Right cardiac atrium (tissue), 5 donors: ENCODE results near the gene PHC3. TPM values are rescaled to one million over a fixed set of nuclear protein-coding genes. Genes with fewer than 3 reads are reported as not detected.
"Not testable (repeated sequence)": the region's sequence is repeated elsewhere in the genome, so short reads cannot be mapped to it uniquely, and the experiment has no call there.

Experiments
- ATAC-seq, 2 donors: fragments of 200-7000 bp; cut with Tn5 transposase; one replicate each; pipeline versions ENCODE4 v1.8.0 to v1.9.1; 2020; ENCODE audit warnings: moderate library complexity in 2 of 2, mild to moderate bottlenecking in 1 of 2
- DNase-seq, 3 donors: peaks; one replicate each; pipeline ENCODE4 v3.0.0-alpha.2; 2020
- H3K27ac ChIP-seq: one replicate; pipeline ENCODE4 v1.5.1; 2013; ENCODE audit warnings: mild to moderate bottlenecking, low read length, control low read depth, moderate library complexity
- H3K27me3 ChIP-seq: one replicate; pipeline ENCODE4 v1.6.1; 2013; ENCODE audit not compliant: control insufficient read depth, insufficient read depth
- H3K4me1 ChIP-seq: one replicate; pipeline ENCODE4 v1.6.1; 2013; ENCODE audit warnings: low read length; ENCODE audit not compliant: control insufficient read depth, insufficient read depth
- H3K4me3 ChIP-seq: one replicate; pipeline ENCODE4 v1.5.1; 2013; ENCODE audit warnings: low read length, control low read depth
- H3K9me3 ChIP-seq: one replicate; pipeline ENCODE4 v1.6.1; 2013; ENCODE audit warnings: low read length; ENCODE audit not compliant: control insufficient read depth
- WGBS: extraction: QIAGEN DNeasy Blood & Tissue Kit; methylation state at CpG from one replicate; pipeline ENCODE4 v1.1.7; 2013; 5-methylcytosine and 5-hydroxymethylcytosine counted together
- intact Hi-C, 4 donors: fragments of 100-400 bp; cut with DNase I; formaldehyde crosslinking; loops; one replicate each; pipeline versions ENCODE4 v1.11.0 to v1.14.0; 2022 to 2023
- polyA plus RNA-seq: library from polyadenylated mRNA; stranded (reverse); fragments of 200-250 nt; gene quantifications from one replicate; pipeline ENCODE4 v1.2.3, GENCODE V29; 2013
- total RNA-seq, 4 donors: library from RNA; stranded (reverse); fragmentation: NEBNext Ultra II Directional; extraction: Animal tissue kit (Norgen Biotek cat#: 25700); gene quantifications; one replicate each; pipeline ENCODE4 v1.2.1, GENCODE V29; 2021
- donor health status: healthy with polysubstance abuse.
- donor health status: DM: no; HTN: yes; CAD: no.
- donor health status: DM: no; HTN: no; CAD: no.
- donor health status: DM: no; HTN: yes; CAD: no; lungs with severe emphysema.
- donor health status: DM: yes; HTN: yes; CAD: no.

PHC3 gene
- total and polyA plus RNA-seq, 5 donors: 6.2 to 62.4 (median 60.5) TPM

GRCh38 chr3:170211668-170212067 is 30.1 kb upstream of the PHC3 start:
- Histone ChIP-seq H3K9me3 (no peaks in the 10 kb centered on the region), H3K27ac (no peak overlapping the region), H3K4me3 (no peak overlapping the region), H3K4me1 (no peaks in the 10 kb centered on the region), H3K27me3 (no peaks in the 10 kb centered on the region)
- ATAC-seq (no peak), DNase-seq (no peak)
- WGBS: 98% methylated on average over 1 of the region's 1 CpG
- intact Hi-C loops: no loop called here

GRCh38 chr3:170207717-170208116 is 26.2 kb upstream of the PHC3 start:
- Histone ChIP-seq H3K9me3 (no peaks in the 10 kb centered on the region), H3K27ac (no peak overlapping the region), H3K4me1 (no peaks in the 10 kb centered on the region), H3K27me3 (no peaks in the 10 kb centered on the region), H3K4me3 (no peak overlapping the region)
- ATAC-seq: no peak
- 78% methylated on average over 6 of the region's 6 CpGs for WGBS
- DNase-seq: no peak
- intact Hi-C loops: no loop called here

GRCh38 chr3:170206164-170206762 is 24.7 kb upstream of the PHC3 start:
- H3K9me3 ChIP-seq, DNase-seq, ATAC-seq, H3K27ac ChIP-seq, H3K4me1 ChIP-seq, H3K4me3 ChIP-seq, intact Hi-C loops, H3K27me3 ChIP-seq: not testable (repeated sequence)
- 89% methylated on average over 11 of the region's 11 CpGs for WGBS

- no peaks in the 10 kb centered on the region for H3K27me3 ChIP-seq
- H3K4me3 ChIP-seq: no peak overlapping the region
- no peak overlapping the region for H3K27ac ChIP-seq
- DNase-seq (no peak), ATAC-seq (no peak)
- intact Hi-C loops: no loop called here
- H3K4me1 ChIP-seq: no peaks in the 10 kb centered on the region
- 88% methylated on average over 2 of the region's 2 CpGs for WGBS
- H3K9me3 ChIP-seq: no peaks in the 10 kb centered on the region
Observed at GRCh38 chr3:170205302-170205701, 23.8 kb upstream of the PHC3 start.

GRCh38 chr3:170204509-170204908 is 23.0 kb upstream of the PHC3 start:
- WGBS: 95% methylated on average over 10 of the region's 10 CpGs
- Histone ChIP-seq H3K27ac (no peak overlapping the region), H3K4me3 (no peak overlapping the region), H3K9me3 (no peaks in the 10 kb centered on the region), H3K4me1 (no peaks in the 10 kb centered on the region), H3K27me3 (no peaks in the 10 kb centered on the region)
- intact Hi-C loops: no loop called here
- ATAC-seq: no peak
- DNase-seq: no peak

- H3K4me1 ChIP-seq: no peaks in the 10 kb centered on the region
- ATAC-seq (no peak), DNase-seq (no peak)
- H3K9me3 ChIP-seq: no peaks in the 10 kb centered on the region
- 63% methylated on average over 3 of the region's 3 CpGs for WGBS
- intact Hi-C loops: no loop called here
- no peak overlapping the region for H3K4me3 ChIP-seq
- no peak overlapping the region for H3K27ac ChIP-seq
- no peaks in the 10 kb centered on the region for H3K27me3 ChIP-seq
Observed at GRCh38 chr3:170204023-170204472, 22.5 kb upstream of the PHC3 start.

- DNase-seq: no peak
- H3K9me3 ChIP-seq: no peaks in the 10 kb centered on the region
- H3K27me3 ChIP-seq: no peaks in the 10 kb centered on the region
- H3K27ac ChIP-seq: no peak overlapping the region
- no peaks in the 10 kb centered on the region for H3K4me1 ChIP-seq
- ATAC-seq: no peak
- WGBS: 91% methylated on average over 4 of the region's 4 CpGs
- intact Hi-C loops: no loop called here
- no peak overlapping the region for H3K4me3 ChIP-seq
Observed at GRCh38 chr3:170203457-170203856, 21.9 kb upstream of the PHC3 start.

GRCh38 chr3:170201527-170201926 is 20.0 kb upstream of the PHC3 start:
- no peak for ATAC-seq
- 94% methylated on average over 5 of the region's 5 CpGs for WGBS

GRCh38 chr3:170200987-170201386 is 19.5 kb upstream of the PHC3 start:
- Histone ChIP-seq H3K27ac (no peak overlapping the region), H3K9me3 (no peaks in the 10 kb centered on the region), H3K4me3 (no peak overlapping the region), H3K27me3 (no peaks in the 10 kb centered on the region), H3K4me1 (no peaks in the 10 kb centered on the region)
- no peak for DNase-seq
- ATAC-seq: no peak
- intact Hi-C loops: no loop called here

More at GRCh38 chr3:170201527-170201926, 20.0 kb upstream of the PHC3 start:
- Histone ChIP-seq H3K9me3 (no peaks in the 10 kb centered on the region), H3K4me1 (no peaks in the 10 kb centered on the region), H3K4me3 (no peak overlapping the region), H3K27ac (no peak overlapping the region), H3K27me3 (no peaks in the 10 kb centered on the region)
- intact Hi-C loops: no loop called here
- DNase-seq: no peak

- Histone ChIP-seq H3K27ac (no peak overlapping the region), H3K9me3 (no peaks in the 10 kb centered on the region), H3K4me1 (no peaks in the 10 kb centered on the region), H3K27me3 (no peaks in the 10 kb centered on the region), H3K4me3 (no peak overlapping the region)
- WGBS: 94% methylated on average over 3 of the region's 3 CpGs
- ATAC-seq: no peak
- intact Hi-C loops: no loop called here
- DNase-seq: no peak
Observed at GRCh38 chr3:170196833-170197232, 15.3 kb upstream of the PHC3 start.

- 80% methylated on average over 3 of the region's 3 CpGs for WGBS
- H3K27ac ChIP-seq, intact Hi-C loops, H3K27me3 ChIP-seq, H3K4me3 ChIP-seq, ATAC-seq, H3K4me1 ChIP-seq, H3K9me3 ChIP-seq, DNase-seq: not testable (repeated sequence)
Observed at GRCh38 chr3:170195759-170196158, 14.2 kb upstream of the PHC3 start.
